ENCODE data around the gene CCDC150.

The CCDC150 gene

GRCh38 chr2:196655761-196656160, 16.2 kb downstream of the CCDC150 start:
- Histone ChIP-seq H3K4me3 (ENCODE audit: low read depth, low read length) (no peak overlapping the region), H3K4me2 (ENCODE audit: low read length) (no peak overlapping the region), H3K9me3 (ENCODE audit: control insufficient read depth, low read length) (no peaks in the 10 kb centered on the region), H3K27me3 (ENCODE audit: control insufficient read depth, insufficient read depth, low read length) (no peaks in the 10 kb centered on the region), H2AFZ (no peak overlapping the region), H3K36me3 (ENCODE audit: control insufficient read depth, insufficient read depth, low read length) (no peaks in the 10 kb centered on the region), H3K79me2 (no peaks in the 10 kb centered on the region), H3K4me1 (no peaks in the 10 kb centered on the region), H3K27ac (no peak overlapping the region), H3K9ac (no peak overlapping the region)
- no peak for TF ChIP-seq CTCF (IDR thresholded peaks at IDR 0.05)

- TF ChIP-seq CTCF (IDR thresholded peaks at IDR 0.05), result no peak
- Histone ChIP-seq H3K36me3 (ENCODE audit: control insufficient read depth, insufficient read depth, low read length) (no peaks in the 10 kb centered on the region), H3K4me1 (no peaks in the 10 kb centered on the region), H3K4me3 (ENCODE audit: low read depth, low read length) (no peak overlapping the region), H3K9me3 (ENCODE audit: control insufficient read depth, low read length) (no peaks in the 10 kb centered on the region), H3K9ac (no peak overlapping the region), H2AFZ (no peak overlapping the region), H3K79me2 (no peaks in the 10 kb centered on the region), H3K27ac (no peak overlapping the region), H3K4me2 (ENCODE audit: low read length) (no peak overlapping the region), H3K27me3 (ENCODE audit: control insufficient read depth, insufficient read depth, low read length) (no peaks in the 10 kb centered on the region)
Measured at GRCh38 chr2:196657333-196657732, 17.8 kb downstream of the CCDC150 start.

- no peaks in the 10 kb centered on the region for H3K4me1 ChIP-seq
- H3K9me3 ChIP-seq (ENCODE audit: control insufficient read depth, low read length), result no peaks in the 10 kb centered on the region
- no peaks in the 10 kb centered on the region for H3K27me3 ChIP-seq (ENCODE audit: control insufficient read depth, insufficient read depth, low read length)
- H3K27ac ChIP-seq, result no peak overlapping the region
- no peak overlapping the region for H3K4me2 ChIP-seq (ENCODE audit: low read length)
- H3K79me2 ChIP-seq, result no peaks in the 10 kb centered on the region
- H2AFZ ChIP-seq, result no peak overlapping the region
- no peak overlapping the region for H3K4me3 ChIP-seq (ENCODE audit: low read depth, low read length)
- H3K9ac ChIP-seq, result no peak overlapping the region
- no peaks in the 10 kb centered on the region for H3K36me3 ChIP-seq (ENCODE audit: control insufficient read depth, insufficient read depth, low read length)
- no peak for TF ChIP-seq CTCF (IDR thresholded peaks at IDR 0.05)
Measured at GRCh38 chr2:196659844-196660243, 20.3 kb downstream of the CCDC150 start.

GRCh38 chr2:196660244-196660643, 20.7 kb downstream of the CCDC150 start:
- Histone ChIP-seq H3K4me1 (no peaks in the 10 kb centered on the region), H3K36me3 (ENCODE audit: control insufficient read depth, insufficient read depth, low read length) (no peaks in the 10 kb centered on the region), H3K79me2 (no peaks in the 10 kb centered on the region), H3K9me3 (ENCODE audit: control insufficient read depth, low read length) (no peaks in the 10 kb centered on the region), H3K4me3 (ENCODE audit: low read depth, low read length) (no peak overlapping the region), H3K27ac (no peak overlapping the region), H3K4me2 (ENCODE audit: low read length) (no peak overlapping the region), H3K9ac (no peak overlapping the region), H2AFZ (no peak overlapping the region), H3K27me3 (ENCODE audit: control insufficient read depth, insufficient read depth, low read length) (no peaks in the 10 kb centered on the region)
- TF ChIP-seq CTCF (IDR thresholded peaks at IDR 0.05), result no peak

GRCh38 chr2:196670342-196670741, 30.8 kb downstream of the CCDC150 start:
- Histone ChIP-seq H3K4me3 (ENCODE audit: low read depth, low read length) (no peak overlapping the region), H3K79me2 (no peaks in the 10 kb centered on the region), H3K27me3 (ENCODE audit: control insufficient read depth, insufficient read depth, low read length) (no peaks in the 10 kb centered on the region), H3K27ac (no peak overlapping the region), H3K9me3 (ENCODE audit: control insufficient read depth, low read length) (no peaks in the 10 kb centered on the region), H3K4me1 (no peaks in the 10 kb centered on the region), H3K9ac (no peak overlapping the region), H3K36me3 (ENCODE audit: control insufficient read depth, insufficient read depth, low read length) (no peaks in the 10 kb centered on the region), H3K4me2 (ENCODE audit: low read length) (no peak overlapping the region), H2AFZ (no peak overlapping the region)
- TF ChIP-seq CTCF (IDR thresholded peaks at IDR 0.05), result no peak
